Stimulated activated CD8-positive, alpha-beta memory T cell treated with anti-CD3 and anti-CD28 coated beads, Interleukin-7, amount 100 ng/mL, for 24 hours (primary cell): ENCODE results near the gene MRPL41.
"Not testable (repeated sequence)": the region's sequence is repeated elsewhere in the genome, so short reads cannot be mapped to it uniquely, and the experiment has no call there.

ENCODE experiments used
- DNase-seq: peaks from one replicate; pipeline ENCODE4 v3.0.0-alpha.2; 2020; ENCODE audit warnings: low read depth

The MRPL41 gene

DNA sequence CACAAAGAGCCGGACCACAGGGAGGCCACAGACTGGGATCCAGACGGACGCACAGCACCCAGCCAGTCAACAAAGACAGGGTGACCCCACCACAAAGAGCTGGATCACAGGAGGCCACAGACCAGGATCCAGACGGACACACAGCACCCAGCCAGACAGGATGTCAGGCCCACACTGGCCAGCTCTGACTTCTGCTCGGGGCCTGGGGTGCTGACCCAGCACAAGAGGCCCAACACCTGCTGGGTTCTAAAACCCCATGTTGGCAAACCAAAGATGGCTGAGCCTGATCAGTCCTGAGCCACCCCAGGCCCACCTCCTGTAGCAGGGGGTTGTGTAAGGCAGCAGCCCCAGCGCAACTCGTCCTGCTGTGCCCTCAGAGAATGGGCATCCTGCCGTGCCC is 32.3 kb downstream of the MRPL41 start:
- DNase-seq: no peak

DNA sequence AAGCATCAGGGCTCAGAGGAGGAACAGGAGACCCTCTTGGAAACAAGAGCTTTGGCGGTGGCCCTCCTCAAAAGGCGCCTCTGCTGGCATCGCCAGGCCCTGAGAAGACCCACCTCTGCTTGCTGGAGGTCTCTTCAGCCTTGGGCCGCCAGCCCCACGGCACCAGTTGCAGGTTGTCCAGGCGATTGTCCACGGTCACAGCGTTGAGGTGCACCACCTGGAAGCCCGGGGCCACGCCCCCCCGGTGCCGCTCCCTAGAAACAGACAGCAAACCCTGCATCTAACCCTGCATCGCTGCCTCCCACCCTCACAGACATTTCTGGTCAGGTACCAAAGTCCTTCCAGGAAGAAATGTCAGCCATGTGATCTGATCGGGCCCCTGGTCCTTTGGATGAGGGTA is 35.2 kb downstream of the MRPL41 start:
- DNase-seq: no peak

DNA sequence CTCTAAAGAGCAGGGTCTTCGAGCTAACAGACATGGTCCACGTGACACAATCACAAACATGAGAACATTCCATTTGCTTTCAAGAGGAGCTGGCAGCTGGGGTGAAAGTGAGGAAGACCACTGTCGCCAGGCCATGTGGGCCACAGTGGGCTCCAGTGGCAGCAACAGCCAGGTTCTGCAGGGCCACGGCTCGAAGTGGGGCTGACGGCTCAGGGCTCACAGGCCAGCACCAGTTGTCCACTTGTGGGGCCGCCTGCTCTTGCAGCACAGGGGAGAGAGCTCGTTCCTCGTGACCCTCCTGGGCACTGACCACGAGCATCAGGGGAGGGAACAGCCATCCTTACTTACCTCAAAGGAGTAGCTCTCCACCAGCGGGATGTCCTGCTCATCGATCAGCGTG is 36.6 kb downstream of the MRPL41 start:
- DNase-seq: no peak

DNA sequence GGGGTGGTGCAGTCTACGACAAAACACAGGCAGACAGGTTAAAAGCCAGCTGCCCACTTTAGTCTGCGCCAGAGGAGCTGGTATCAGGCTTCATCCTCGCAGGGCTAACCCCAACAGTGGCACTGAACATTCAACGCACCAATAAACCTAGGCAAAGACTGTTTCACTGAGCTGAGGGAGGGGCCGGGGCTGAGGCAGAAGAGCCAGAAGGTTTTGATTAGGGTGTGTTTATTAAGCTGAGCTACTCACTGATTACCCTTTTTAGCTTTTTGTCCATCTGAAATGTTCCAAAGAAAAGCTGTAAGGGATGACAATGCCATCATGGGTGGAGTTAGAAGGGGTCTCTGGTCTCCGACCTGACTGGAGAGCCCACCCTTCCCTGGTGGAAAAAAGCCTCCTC is 37.2 kb downstream of the MRPL41 start:
- DNase-seq: no peak

DNA sequence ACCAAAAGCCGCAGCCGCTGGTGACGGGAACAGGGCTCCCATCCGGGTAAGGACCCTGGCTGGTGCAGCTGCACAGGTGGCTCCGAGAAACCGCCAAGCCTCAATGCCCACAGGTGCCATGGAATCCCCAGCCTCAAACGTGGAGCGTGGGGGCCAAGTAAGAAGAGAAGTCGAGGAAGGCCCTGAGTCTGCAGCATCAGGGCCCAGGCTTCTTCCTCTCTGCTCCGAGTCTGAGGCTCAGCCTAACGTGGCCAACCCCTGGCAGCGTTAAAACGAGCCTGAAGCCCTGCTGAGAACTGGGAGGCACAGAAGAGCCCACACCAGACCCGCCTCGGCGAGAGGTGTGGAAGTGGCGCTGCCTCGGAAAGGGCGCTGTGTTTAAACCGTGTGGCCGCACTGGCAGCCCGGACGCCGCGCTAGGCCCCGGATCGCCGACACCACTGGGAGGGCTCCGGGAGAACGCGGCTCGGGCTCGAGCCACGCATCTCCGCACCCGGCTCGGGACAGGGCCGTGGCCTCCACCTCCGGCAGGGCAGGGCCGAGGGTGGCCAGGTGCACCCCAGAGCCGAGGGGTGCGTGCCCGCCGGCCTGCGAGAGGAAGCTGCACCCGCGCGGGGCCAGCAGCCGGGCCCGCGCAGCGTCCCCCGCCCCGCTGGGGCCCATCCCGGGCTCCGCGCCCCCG is 37.9 kb downstream of the MRPL41 start:
- no peak for DNase-seq

DNA sequence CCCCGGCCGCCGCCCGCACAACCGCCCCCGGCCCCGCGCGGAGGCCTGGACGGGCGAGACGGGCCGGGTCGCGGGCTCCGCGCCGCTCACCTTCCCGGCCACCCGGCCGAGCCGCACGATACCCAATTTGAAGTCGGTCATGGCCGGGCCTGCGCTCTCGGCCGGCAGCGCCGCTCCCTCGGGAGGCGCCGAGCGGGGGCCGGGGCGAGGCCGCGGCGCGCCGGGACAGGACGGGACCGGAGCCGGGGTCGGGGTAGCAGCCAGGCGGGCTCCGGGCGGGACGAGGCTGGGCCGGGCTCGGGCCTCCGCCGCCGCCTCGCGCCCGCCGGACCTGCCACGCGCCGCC is 38.4 kb downstream of the MRPL41 start:
- DNase-seq: no peak

DNA sequence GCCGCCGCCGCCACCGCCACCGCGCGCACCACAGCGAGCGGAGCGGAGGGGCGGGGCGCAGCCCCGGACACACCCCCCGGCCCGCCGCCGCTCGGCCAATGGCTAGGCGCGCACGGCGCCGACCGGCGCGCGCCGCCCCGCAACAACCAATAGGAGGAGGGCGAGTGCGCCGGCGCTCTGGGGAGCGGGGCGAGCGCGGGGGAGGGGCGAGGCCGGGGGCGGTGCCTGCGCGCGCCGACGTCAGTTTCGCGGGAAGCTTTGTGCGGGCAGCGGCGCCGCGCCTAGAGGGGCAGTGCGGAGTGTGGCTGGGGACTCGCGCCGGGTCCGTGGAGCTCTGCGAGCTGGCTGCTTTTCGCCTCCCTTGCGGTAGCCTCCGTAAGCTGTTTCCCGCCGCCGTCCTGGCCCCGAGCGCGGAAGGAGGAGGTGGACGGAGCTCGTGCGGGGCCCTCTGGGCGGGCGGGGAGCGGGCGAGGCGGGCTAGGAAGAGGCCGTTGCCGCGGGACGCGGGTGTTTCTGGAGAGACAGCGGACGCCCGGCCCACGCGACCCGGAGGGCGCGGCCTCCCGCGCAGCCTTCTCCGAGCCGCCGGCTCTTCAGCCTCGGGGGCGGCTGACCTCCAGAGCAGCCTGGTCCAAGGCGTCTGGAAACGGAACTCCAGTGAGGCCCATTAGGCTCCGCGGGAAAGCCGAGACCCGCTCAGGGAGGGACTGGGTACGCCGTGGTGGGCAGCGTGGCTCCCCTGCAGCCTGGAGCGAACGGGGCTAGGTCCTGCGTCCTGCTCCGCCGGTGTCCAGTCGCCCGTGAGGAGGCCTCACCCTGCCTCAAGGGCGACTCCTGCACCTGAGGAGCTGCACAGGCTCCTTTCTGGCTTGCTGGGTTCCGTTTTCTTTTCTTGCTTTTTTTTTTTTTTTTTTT is 39.0 kb downstream of the MRPL41 start, which contains the start of gene ZMYND19:
Gene ZMYND19 (minus strand): TSS at position 44 of the 915 bp plus-strand sequence. CDS start 249 bp downstream, outside the sequence.
- DNase-seq: peak; percentile 78

DNA sequence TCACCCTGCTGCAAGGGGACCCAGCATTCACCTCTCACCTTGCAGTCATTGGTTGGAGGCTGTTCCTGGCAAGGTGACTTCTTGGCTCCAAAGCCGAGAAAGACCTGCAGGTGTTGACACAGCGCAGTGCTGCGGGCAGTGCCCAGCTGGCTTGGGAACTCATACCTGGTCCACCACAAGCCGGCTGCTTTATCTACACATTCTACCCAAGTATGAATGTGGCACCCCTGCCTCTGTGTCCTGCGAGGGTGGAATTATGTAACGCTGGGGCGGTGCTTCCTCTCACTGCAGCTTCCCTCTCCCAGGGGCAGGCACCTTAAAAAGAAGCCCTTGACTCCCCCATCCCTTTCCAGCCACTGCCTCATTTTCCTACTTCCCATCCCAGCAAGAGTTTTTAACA is 41.1 kb downstream of the MRPL41 start:
- DNase-seq: no peak

DNA sequence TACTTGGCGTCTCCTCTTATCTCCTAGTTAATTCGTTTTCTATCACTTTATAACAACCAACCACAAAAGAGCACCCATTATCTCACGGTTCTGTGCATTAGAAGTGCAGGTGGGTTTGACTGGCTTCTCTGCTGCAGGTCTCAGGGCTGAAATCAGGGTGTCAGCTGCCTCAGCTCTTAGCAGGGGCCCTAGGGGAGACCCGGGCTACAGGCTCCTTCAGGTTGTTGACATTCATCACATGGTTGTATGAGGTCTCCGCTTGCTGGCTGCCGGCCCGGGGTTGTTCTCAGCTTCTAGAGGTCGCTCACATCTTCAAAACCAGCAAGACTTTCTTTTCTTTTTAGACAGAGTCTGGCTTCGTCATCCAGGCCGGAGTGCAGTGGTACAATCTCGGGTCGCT is 41.5 kb downstream of the MRPL41 start:
- no peak for DNase-seq

DNA sequence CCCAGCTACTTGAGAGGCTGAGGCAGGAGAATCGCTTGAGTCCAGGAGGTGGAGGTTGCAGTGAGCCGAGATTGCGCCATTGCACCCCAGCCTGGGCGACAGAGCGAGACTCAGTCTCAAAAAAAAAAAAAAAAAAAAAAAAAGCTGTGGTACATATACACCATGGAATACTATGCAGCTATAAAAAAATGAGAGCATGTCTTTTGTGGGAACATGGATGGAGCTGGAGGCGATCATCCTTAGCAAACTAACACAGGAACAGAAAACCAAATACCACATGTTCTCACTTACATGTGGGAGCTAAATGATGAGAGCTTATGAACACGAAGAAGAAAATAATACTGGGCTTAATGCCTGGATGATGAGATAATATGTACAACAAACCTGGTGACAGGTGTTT is 44.9 kb downstream of the MRPL41 start:
- DNase-seq: not testable (repeated sequence)

DNA sequence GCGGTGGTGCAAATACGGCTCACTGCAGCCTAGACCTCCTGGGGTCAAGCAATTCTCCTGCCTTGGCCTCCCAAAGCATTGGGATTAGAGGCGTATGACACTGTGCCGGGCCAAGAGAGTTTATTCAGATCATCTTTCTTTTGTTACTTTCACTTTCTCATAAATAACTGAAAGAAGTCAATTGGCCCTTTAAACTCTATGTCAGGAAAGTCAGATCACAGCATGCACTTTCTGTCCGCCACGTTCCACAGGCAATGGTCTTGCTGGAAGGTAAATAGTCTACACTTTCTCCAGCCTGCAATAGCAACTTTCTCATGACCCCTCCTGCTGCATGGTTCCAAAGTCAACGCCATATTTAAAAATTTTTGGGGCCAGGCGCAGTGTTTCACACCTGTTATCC is 47.3 kb downstream of the MRPL41 start:
- DNase-seq: no peak
